Breast epithelium (tissue), 3 donors: Measurements from ENCODE around the gene ESYT1.

Source experiments
- CTCF ChIP-seq, 3 donors: fragments of 450-650 bp; IDR thresholded peaks; one replicate each; pipeline ENCODE4 v1.5.1; 2016 to 2017; ENCODE audit warnings: antibody characterized with exemption in 3 of 3, mild to moderate bottlenecking in 3 of 3, moderate library complexity in 3 of 3
- POLR2A ChIP-seq: fragments of 450-650 bp; IDR thresholded peaks from one replicate; pipeline ENCODE4 v1.6.1; 2016; ENCODE audit warnings: antibody characterized with exemption, mild to moderate bottlenecking, moderate library complexity
- POLR2AphosphoS5 ChIP-seq, 3 donors: sonication (generic); formaldehyde crosslinking; IDR thresholded peaks; one replicate each; pipeline ENCODE4 v1.6.1; 2017; ENCODE audit warnings: antibody characterized with exemption in 3 of 3

GRCh38 chr12:56127485-56127887 lies 581 bp upstream of the ESYT1 start:
- TF ChIP-seq CTCF (IDR thresholded peaks at IDR 0.05) (no peak), POLR2A (no peak), POLR2AphosphoS5 (IDR thresholded peaks at IDR 0.05) (no peak)
